Upper lobe of right lung (tissue), 1 donor: Measurements from ENCODE around the gene STPG1. TPM values are rescaled to one million over a fixed set of nuclear protein-coding genes. Genes with fewer than 3 reads are reported as not detected.
A peak's percentile ranks its signal among the peaks of the same experiment; 100 is the strongest.

Experiments used
- ATAC-seq: fragments of 200-7000 bp; cut with Tn5 transposase; one replicate; pipeline ENCODE4 v1.9.1; 2020; ENCODE audit warnings: mild to moderate bottlenecking, moderate library complexity
- DNase-seq: peaks from one replicate; pipeline ENCODE4 v3.0.0-alpha.2; 2020
- H3K27ac ChIP-seq: fragments of 200-600 bp; one replicate; pipeline ENCODE4 v1.8.0; 2022
- H3K27me3 ChIP-seq: fragments of 200-600 bp; one replicate; pipeline ENCODE4 v1.8.0; 2022; ENCODE audit warnings: mild to moderate bottlenecking
- H3K36me3 ChIP-seq: fragments of 200-600 bp; one replicate; pipeline ENCODE4 v1.8.0; 2022
- H3K4me1 ChIP-seq: fragments of 200-600 bp; one replicate; pipeline ENCODE4 v1.8.0; 2022
- H3K4me3 ChIP-seq: fragments of 200-600 bp; one replicate; pipeline ENCODE4 v1.8.0; 2022; ENCODE audit warnings: mild to moderate bottlenecking
- H3K9me3 ChIP-seq: fragments of 200-600 bp; one replicate; pipeline ENCODE4 v1.8.0; 2022
- intact Hi-C: fragments of 100-400 bp; cut with DNase I; formaldehyde crosslinking; loops from one replicate; pipeline ENCODE4 v1.11.0; 2022
- total RNA-seq: library from RNA; stranded (reverse); fragmentation: NEBNext Ultra II Directional; extraction: Animal tissue kit (Norgen Biotek cat#: 25700); gene quantifications from one replicate; pipeline ENCODE4 v1.2.1, GENCODE V29; 2021
- TF ChIP-seq, protein P1 (sequence below): fragments of 200-600 bp; IDR thresholded peaks from one replicate; pipeline ENCODE4 v1.8.0; 2022; ENCODE audit warnings: antibody characterized with exemption
- donor health status: DM: no; HTN: yes; CAD: no; lungs with severe emphysema.

The STPG1 gene
- total RNA-seq, 1 donor from 2014 or later, result 8.6 TPM

DNA sequence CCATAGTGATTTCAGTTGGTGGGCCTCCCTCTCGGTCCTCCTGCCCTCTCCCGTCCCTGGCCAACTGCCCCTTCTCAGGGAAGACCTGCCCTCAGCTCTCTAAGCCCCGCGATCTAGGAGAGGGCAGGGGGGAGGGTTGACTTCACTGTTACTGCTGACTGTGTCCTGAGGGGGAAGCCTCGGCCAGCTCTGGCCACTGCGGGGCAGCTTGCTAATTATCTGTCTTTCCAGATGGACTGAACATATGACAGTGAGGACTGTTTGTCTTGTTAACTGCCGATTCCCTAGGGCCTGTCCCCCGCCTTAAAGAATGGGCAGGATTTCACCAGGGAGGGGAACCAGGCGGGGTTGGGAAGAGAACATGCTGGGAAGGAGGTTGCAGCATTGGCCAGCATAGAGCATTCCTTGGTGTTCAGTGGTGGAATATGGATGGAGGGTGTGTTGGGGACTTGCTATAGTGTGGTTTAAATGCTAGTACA lies 24.9 kb upstream of the STPG1 start:
- H3K9me3 ChIP-seq, result no peaks in the 10 kb centered on the region
- intact Hi-C loops, result no loop called here
- H3K36me3 ChIP-seq, result peaks cover 7% of the 10 kb centered on the region
- no peak for DNase-seq
- H3K4me1 ChIP-seq, result no peaks in the 10 kb centered on the region
- H3K4me3 ChIP-seq, result no peak overlapping the region
- no peaks in the 10 kb centered on the region for H3K27me3 ChIP-seq
- ATAC-seq, result peak; percentile 27
- H3K27ac ChIP-seq, result no peak overlapping the region
- TF ChIP-seq, protein P1, sequence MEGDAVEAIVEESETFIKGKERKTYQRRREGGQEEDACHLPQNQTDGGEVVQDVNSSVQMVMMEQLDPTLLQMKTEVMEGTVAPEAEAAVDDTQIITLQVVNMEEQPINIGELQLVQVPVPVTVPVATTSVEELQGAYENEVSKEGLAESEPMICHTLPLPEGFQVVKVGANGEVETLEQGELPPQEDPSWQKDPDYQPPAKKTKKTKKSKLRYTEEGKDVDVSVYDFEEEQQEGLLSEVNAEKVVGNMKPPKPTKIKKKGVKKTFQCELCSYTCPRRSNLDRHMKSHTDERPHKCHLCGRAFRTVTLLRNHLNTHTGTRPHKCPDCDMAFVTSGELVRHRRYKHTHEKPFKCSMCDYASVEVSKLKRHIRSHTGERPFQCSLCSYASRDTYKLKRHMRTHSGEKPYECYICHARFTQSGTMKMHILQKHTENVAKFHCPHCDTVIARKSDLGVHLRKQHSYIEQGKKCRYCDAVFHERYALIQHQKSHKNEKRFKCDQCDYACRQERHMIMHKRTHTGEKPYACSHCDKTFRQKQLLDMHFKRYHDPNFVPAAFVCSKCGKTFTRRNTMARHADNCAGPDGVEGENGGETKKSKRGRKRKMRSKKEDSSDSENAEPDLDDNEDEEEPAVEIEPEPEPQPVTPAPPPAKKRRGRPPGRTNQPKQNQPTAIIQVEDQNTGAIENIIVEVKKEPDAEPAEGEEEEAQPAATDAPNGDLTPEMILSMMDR, result no peak

DNA sequence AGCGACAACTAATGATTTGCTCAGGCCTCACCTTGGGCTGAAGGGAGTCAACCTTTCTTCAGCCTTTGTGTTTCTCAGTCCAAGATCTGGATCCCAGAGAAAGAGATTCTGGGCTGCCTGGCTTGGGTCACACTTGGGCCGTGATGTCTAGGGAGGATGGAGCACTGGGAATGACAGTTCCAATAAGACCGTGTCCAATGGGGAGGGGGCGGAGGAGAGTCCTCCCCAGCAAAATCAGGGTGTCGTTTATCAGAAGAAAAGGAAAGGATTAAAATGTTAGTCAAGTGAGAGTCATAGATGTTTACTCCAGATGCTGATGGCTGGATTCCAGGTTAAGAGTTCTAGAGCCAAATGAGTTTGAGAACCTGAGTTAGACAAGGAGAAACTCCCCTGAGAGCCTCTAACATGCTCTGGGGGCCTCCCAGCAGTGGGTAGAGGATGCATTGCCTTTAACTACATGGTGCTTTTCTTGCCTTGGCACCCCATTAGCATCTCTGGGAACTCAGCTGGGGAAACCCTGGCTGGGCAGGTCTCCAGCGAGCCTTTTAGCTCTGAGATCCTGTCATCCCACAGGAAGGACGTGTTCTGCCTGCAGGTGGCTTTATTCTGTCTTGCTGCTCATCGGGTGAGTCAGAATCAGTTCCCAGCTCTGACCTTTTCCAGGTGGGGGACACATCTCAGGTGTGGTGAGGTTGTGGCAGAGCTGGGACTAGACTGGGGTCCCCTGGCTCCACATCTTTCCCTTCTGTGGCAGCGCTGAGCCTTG lies 24.2 kb upstream of the STPG1 start:
- TF ChIP-seq, protein P1, result no peak
- H3K4me1 ChIP-seq, result no peaks in the 10 kb centered on the region
- H3K27ac ChIP-seq, result no peak overlapping the region
- H3K36me3 ChIP-seq, result peaks cover 7% of the 10 kb centered on the region
- DNase-seq (no peak), ATAC-seq (no peak)
- intact Hi-C loops, result no loop called here
- H3K9me3 ChIP-seq, result no peaks in the 10 kb centered on the region
- no peaks in the 10 kb centered on the region for H3K27me3 ChIP-seq
- no peak overlapping the region for H3K4me3 ChIP-seq

DNA sequence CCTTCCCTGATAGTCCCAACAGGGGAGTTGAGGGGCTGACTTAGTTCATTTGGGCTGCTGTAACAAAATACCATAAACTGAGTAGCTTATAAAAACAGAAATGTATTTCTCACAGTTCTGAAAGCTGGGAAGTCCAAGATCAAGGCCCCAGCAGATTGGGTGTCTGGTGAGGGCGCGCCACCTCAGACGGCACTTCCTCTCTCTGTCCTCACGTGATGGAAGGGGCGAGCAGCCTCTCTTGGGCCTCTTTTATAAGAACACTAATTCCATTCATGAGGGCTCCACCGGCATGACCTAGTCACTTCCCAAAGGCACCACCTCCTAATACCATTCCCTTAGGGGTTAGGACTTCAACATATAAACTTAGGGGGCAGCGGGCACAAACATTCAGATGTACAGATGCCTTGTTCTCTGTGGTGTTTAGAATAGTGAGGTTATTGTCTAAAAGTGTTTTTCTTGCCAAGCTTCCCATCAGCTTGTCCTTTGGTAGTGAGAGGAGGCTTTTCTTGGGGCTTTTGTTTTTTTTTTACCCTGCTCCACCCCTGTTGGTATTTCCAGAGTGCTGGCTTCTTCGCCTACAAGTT lies 22.3 kb upstream of the STPG1 start:
- Histone ChIP-seq H3K4me3 (no peak overlapping the region), H3K4me1 (no peaks in the 10 kb centered on the region), H3K27me3 (no peaks in the 10 kb centered on the region), H3K27ac (no peak overlapping the region), H3K36me3 (no peaks in the 10 kb centered on the region), H3K9me3 (no peaks in the 10 kb centered on the region)
- no peak for ATAC-seq
- intact Hi-C loops, result no loop called here
- DNase-seq, result no peak
- TF ChIP-seq, protein P1, result no peak

DNA sequence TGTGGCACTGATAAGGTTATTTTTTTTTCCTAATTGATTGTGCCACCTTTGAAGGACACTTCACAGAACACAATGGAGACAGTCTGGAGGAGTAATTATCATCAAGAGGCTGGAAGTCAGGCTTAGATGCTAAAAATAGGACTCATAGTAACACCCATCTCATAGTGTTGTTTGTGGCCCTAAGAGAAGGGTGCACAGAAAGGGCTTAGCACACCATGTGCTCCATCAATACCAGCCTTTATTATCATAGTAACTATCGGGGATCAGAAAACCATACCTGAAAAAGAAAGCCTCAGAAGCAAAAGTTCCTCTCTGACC lies 13.9 kb upstream of the STPG1 start:
- no peaks in the 10 kb centered on the region for H3K27me3 ChIP-seq
- TF ChIP-seq, protein P1, result no peak
- peaks cover 3% of the 10 kb centered on the region for H3K36me3 ChIP-seq
- intact Hi-C loops, result no loop called here
- H3K4me3 ChIP-seq, result no peak overlapping the region
- H3K27ac ChIP-seq, result no peak overlapping the region
- no peaks in the 10 kb centered on the region for H3K4me1 ChIP-seq
- ATAC-seq (no peak), DNase-seq (no peak)
- no peaks in the 10 kb centered on the region for H3K9me3 ChIP-seq

DNA sequence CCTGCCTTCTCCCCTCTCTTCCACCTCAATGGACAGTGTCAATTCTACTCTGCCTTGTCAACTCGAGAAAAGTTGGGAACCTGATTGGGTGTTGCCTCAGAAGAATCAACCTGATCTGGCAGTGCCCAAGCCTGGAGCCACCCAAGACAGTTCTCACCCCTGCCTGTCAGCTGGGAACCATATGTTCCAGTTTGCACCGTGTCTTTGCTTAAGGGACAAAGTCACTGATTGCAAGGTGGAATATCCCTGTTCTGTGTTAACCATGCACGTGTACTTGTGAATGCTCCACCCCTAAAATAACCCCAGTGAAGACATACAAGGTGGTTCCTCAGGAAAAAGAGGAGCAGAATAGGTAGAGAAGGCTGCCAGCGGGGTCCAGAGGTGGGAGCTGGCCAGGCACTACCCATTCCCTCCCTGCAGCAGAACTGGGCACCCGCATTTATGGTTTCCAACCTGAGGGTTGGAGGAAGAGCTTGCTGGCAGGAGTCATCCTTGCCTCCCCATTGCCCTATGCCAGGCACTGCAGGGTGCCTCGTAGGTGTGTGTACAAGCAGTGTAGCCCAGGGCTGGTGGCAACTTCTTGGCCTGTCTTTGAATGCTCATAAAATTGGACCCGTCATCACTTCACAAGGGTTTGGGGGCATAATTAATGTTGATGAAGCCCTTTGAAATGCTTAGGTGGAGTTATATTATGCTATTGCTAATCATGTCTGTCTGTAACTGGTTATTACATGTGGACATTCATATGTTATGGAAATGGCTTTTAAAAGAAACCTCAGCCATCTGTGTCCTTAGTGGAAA lies 13.4 kb upstream of the STPG1 start:
- Histone ChIP-seq H3K27ac (no peak overlapping the region), H3K9me3 (no peaks in the 10 kb centered on the region), H3K4me3 (no peak overlapping the region), H3K27me3 (no peaks in the 10 kb centered on the region), H3K36me3 (peaks cover 9% of the 10 kb centered on the region), H3K4me1 (no peaks in the 10 kb centered on the region)
- ATAC-seq (no peak), DNase-seq (no peak)
- TF ChIP-seq, protein P1, result no peak
- intact Hi-C loops, result no loop called here
